ENCODE measurements around the gene FAM50A. TPM values are rescaled to one million over a fixed set of nuclear protein-coding genes. Genes with fewer than 3 reads are reported as not detected.

The FAM50A gene
- total and polyA plus RNA-seq, 8 donors, result 21.2 to 128 (median 23.0) TPM

DNA sequence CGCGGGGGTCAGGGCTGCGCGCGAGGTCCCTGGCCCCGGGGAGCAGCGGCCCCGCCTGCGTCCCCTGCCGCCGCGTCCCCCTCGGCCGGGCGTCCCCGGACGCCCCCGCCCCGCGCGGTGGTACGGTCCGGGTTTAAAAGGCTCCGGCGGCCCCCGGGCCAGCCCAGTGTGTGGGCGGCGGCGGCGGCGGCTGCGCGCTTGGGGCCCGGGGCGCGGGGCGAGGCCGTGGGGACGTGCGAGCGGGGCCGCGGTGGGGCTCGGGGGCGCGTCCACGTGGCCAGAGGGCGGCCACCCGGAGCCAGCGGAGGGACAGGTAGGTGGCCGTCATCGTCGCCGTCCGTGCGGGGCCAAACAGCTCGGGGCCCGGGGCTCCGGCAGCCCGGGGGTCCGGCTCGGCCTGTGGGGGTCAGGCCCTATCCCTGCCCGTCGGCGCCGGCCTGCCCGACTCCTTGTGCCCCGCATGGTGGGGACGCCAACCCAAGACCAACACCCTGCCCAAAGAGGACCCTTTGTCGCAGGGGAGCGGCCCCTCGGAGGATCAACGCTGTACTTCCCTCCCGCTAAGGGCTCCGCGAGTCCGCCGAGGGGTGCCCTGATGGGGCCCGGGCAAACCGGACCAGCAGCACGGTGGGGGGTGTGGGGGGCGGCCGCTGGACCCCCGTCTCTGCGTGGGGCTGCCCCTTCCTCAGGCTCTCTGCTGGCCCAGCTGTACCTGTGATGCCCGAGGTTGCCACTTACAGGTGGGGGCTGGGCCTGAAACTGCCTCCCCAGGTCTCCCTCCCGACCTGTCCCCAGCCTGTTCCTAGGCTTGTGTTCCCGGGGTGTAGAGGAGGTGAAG lies 14.4 kb downstream of the FAM50A start, which contains the start of gene PLXNA3:
Gene PLXNA3, plus strand, starts transcription at position 166 of the 838 bp plus-strand sequence. CDS start 1,903 bp downstream, outside the sequence.
- WGBS, 2 donors, result 0 to 41% methylated on average over 40 to 86 of the region's 88 CpGs
- no peaks in the 10 kb centered on the region for H3K36me3 ChIP-seq
- ATAC-seq, result peak; percentile 72 to 77 (median 74)

DNA sequence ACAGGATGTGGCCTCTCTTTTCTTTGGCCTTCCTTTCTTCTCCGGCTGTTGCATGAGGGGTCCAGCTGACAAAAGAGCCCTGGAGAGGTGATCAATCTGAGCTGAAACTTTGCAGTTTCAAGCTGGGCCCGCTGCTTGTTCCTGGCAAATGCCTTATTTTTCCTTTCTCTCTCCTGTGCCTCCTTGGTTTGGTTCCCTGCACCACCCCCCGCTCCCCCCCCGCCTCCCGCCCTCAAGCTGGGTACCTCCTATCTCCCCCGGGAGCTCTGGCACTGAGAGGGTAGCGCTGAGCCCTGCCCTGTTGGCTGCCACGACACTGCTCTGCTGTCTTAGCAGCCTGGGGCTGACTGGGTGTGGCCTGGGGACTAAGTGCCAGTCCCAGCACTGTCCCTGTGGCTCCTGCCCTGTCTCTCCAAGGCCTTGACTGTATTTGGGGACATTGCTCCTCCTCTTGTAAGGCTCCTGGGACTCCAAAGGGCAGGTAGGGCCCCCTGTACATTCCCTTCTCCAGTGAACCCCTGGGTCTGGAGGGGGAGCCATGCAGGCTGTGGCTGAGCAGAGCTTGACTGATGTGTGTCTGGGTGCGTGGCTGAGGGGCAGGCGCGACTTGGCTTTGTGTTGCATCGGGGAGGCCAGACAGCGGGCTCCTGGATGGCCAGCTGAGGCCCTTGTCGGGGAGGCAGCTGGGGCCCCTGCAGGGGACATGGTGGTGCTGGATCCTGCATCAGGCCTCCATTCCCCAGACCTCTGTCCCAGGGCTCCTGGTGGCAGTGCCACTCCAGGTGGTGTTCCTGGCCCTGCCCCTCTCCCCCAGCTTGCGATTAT lies 15.2 kb downstream of the FAM50A start:
- Histone ChIP-seq H3K27me3 (no peaks in the 10 kb centered on the region), H3K4me1 (no peaks in the 10 kb centered on the region), H3K36me3 (no peaks in the 10 kb centered on the region), H3K27ac (no peak overlapping the region), H3K4me3 (peak overlapping the region in 3 of 4 donors; percentile 52 to 57 (median 54)), H3K9me3 (no peaks in the 10 kb centered on the region)
- FAIRE-seq, result no peak
- peak; percentile 49 to 74 (median 70) for ATAC-seq
- WGBS, 2 donors, result 33 to 58% methylated on average over 13 to 15 of the region's 15 CpGs
- peak in 3 of 6 donors; percentile 21 to 65 (median 54) for DNase-seq
- intact Hi-C loops (cut with DNase I), result no loop called here
- TF ChIP-seq, protein P1, sequence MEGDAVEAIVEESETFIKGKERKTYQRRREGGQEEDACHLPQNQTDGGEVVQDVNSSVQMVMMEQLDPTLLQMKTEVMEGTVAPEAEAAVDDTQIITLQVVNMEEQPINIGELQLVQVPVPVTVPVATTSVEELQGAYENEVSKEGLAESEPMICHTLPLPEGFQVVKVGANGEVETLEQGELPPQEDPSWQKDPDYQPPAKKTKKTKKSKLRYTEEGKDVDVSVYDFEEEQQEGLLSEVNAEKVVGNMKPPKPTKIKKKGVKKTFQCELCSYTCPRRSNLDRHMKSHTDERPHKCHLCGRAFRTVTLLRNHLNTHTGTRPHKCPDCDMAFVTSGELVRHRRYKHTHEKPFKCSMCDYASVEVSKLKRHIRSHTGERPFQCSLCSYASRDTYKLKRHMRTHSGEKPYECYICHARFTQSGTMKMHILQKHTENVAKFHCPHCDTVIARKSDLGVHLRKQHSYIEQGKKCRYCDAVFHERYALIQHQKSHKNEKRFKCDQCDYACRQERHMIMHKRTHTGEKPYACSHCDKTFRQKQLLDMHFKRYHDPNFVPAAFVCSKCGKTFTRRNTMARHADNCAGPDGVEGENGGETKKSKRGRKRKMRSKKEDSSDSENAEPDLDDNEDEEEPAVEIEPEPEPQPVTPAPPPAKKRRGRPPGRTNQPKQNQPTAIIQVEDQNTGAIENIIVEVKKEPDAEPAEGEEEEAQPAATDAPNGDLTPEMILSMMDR (IDR thresholded peaks at IDR 0.05), result no peak

More for the DNA sequence above, 14.4 kb downstream of the FAM50A start, which contains the start of gene PLXNA3:
- no peak for FAIRE-seq
- no peaks in the 10 kb centered on the region for H3K9me3 ChIP-seq
- intact Hi-C loops (cut with DNase I), result no loop called here
- no peaks in the 10 kb centered on the region for H3K27me3 ChIP-seq
- DNase-seq, result peak in 5 of 6 donors; percentile 27 to 85 (median 70)
- H3K4me1 ChIP-seq, result no peaks in the 10 kb centered on the region
- H3K27ac ChIP-seq, result peak within 1 kb of the TSS in 2 of 4 donors; percentile 22 to 33
- H3K4me3 ChIP-seq, result peak within 1 kb of the TSS; percentile 26 to 57 (median 53)
- TF ChIP-seq, protein P1 (IDR thresholded peaks at IDR 0.05), result no peak

DNA sequence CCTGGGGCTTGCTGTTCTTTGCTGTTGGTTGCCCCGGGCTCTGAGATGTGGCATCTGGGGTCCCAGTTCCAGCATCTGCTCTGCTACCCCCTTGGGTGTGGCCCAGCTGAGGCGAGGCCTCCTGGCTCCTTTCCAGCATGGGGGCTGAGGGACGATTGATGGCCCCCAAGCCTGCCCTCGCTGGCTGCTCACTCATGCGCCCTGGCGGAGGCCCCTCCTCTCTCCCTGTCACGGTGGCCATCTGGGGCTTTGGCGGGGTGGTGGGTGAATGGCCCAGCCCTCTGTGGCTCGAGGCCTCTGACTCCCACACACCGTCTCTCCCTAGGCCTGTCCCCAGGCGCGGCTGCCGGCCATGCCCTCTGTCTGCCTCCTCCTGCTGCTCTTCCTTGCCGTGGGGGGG lies 15.9 kb downstream of the FAM50A start:
- Histone ChIP-seq H3K27ac (no peak overlapping the region), H3K4me3 (peak overlapping the region in 1 of 4 donors; percentile 54), H3K27me3 (no peaks in the 10 kb centered on the region), H3K36me3 (no peaks in the 10 kb centered on the region), H3K9me3 (no peaks in the 10 kb centered on the region), H3K4me1 (no peaks in the 10 kb centered on the region)
- intact Hi-C loops (cut with DNase I), result no loop called here
- 71 to 79% methylated on average over 14 of the region's 14 CpGs for WGBS, 2 donors
- DNase-seq (peak in 2 of 6 donors; percentile 43 to 69), ATAC-seq (no peak), FAIRE-seq (no peak)
- TF ChIP-seq, protein P1 (IDR thresholded peaks at IDR 0.05), result no peak

DNA sequence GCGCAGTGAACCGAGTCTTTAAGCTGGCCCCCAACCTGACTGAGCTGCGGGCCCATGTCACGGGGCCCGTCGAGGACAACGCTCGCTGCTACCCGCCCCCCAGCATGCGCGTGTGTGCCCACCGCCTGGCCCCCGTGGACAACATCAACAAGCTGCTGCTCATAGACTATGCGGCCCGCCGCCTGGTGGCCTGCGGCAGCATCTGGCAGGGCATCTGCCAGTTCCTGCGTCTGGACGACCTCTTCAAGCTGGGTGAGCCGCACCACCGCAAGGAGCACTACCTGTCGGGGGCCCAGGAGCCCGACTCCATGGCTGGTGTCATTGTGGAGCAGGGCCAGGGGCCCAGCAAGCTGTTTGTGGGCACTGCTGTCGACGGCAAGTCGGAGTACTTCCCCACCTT lies 16.4 kb downstream of the FAM50A start:
- no peak for FAIRE-seq
- Histone ChIP-seq H3K9me3 (no peaks in the 10 kb centered on the region), H3K4me3 (no peak overlapping the region), H3K27me3 (no peaks in the 10 kb centered on the region), H3K27ac (no peak overlapping the region), H3K36me3 (peaks cover 0 to 2% (median 0%) of the 10 kb centered on the region in 3 donors), H3K4me1 (no peaks in the 10 kb centered on the region)
- WGBS, 2 donors, result 89 to 93% methylated on average over 26 of the region's 26 CpGs
- TF ChIP-seq, protein P1 (IDR thresholded peaks at IDR 0.05), result no peak
- ATAC-seq, result no peak
- intact Hi-C loops (cut with DNase I), result no loop called here
- DNase-seq, result peak in 1 of 6 donors; percentile 77

Measured in pancreas (tissue), 10 donors.